Endothelial cell (in vitro differentiated cells): ENCODE data around the gene CSNK2A2. TPM values are rescaled to one million over a fixed set of nuclear protein-coding genes. Genes with fewer than 3 reads are reported as not detected.

ENCODE experiments used
- DNase-seq: peaks from one replicate; pipeline ENCODE4 v3.0.0; 2021; ENCODE audit warnings: low spot score
- H3K27ac Mint-ChIP-seq: one replicate; pipeline ENCODE4 v1.8.0; 2021; ENCODE audit warnings: mixed read lengths, inconsistent platforms; ENCODE audit not compliant: unreplicated experiment
- H3K27me3 Mint-ChIP-seq: one replicate; pipeline ENCODE4 v1.8.0; 2021; ENCODE audit warnings: mild to moderate bottlenecking, moderate library complexity, mixed read lengths, inconsistent platforms; ENCODE audit not compliant: unreplicated experiment
- H3K36me3 Mint-ChIP-seq: one replicate; pipeline ENCODE4 v1.8.0; 2021; ENCODE audit warnings: mild to moderate bottlenecking, low read depth, mixed read lengths, inconsistent platforms; ENCODE audit not compliant: unreplicated experiment
- H3K4me1 Mint-ChIP-seq: one replicate; pipeline ENCODE4 v1.8.0; 2021; ENCODE audit warnings: mild to moderate bottlenecking, mixed read lengths, inconsistent platforms; ENCODE audit not compliant: unreplicated experiment
- H3K4me3 Mint-ChIP-seq: one replicate; pipeline ENCODE4 v1.8.0; 2021; ENCODE audit warnings: mild to moderate bottlenecking, mixed read lengths, inconsistent platforms; ENCODE audit not compliant: unreplicated experiment
- H3K9me3 Mint-ChIP-seq: one replicate; pipeline ENCODE4 v1.8.0; 2021; ENCODE audit warnings: mixed read lengths, inconsistent platforms; ENCODE audit not compliant: unreplicated experiment
- total RNA-seq: library from RNA; stranded (reverse); fragmentation: NEBNext Ultra II Directional; extraction: Animal tissue kit (Norgen Biotek cat#: 25700); gene quantifications from one replicate; pipeline ENCODE4 v1.2.1, GENCODE V29; 2021; ENCODE audit not compliant: unreplicated experiment
- TF ChIP-seq, protein P1 (sequence below): fragments of 200-600 bp; sonication (generic); IDR thresholded peaks from one replicate; pipeline ENCODE4 v1.5.0; 2021; ENCODE audit warnings: antibody characterized with exemption; ENCODE audit not compliant: unreplicated experiment

CSNK2A2 gene
- total RNA-seq, 1 donor from 2014 or later: 149 TPM

DNA sequence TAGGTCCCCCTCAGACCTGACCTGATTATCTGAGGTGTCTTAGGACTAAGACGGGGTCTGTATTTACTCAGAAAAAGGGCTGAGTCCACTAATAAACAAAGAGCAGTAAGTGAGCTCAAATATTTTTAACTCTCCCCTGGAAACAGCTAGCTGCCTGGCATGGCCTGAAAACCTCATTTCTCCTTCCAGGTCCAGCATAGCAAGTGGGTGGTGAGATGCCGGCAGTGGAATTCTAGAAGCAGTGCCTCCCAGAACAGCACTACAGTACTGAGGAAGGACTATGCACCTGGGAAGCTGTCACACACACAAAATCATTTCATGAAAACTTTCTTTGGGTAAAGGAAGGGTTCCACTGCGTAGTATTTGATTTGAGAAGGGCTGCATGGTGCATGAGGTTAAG lies 39.2 kb downstream of the CSNK2A2 start:
- H3K36me3 Mint-ChIP-seq: peaks cover 20% of the 10 kb centered on the region
- no peak for DNase-seq
- H3K4me1 Mint-ChIP-seq: peaks cover 24% of the 10 kb centered on the region
- TF ChIP-seq, protein P1, sequence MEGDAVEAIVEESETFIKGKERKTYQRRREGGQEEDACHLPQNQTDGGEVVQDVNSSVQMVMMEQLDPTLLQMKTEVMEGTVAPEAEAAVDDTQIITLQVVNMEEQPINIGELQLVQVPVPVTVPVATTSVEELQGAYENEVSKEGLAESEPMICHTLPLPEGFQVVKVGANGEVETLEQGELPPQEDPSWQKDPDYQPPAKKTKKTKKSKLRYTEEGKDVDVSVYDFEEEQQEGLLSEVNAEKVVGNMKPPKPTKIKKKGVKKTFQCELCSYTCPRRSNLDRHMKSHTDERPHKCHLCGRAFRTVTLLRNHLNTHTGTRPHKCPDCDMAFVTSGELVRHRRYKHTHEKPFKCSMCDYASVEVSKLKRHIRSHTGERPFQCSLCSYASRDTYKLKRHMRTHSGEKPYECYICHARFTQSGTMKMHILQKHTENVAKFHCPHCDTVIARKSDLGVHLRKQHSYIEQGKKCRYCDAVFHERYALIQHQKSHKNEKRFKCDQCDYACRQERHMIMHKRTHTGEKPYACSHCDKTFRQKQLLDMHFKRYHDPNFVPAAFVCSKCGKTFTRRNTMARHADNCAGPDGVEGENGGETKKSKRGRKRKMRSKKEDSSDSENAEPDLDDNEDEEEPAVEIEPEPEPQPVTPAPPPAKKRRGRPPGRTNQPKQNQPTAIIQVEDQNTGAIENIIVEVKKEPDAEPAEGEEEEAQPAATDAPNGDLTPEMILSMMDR: no peak
- H3K27me3 Mint-ChIP-seq: peaks cover 2% of the 10 kb centered on the region
- no peaks in the 10 kb centered on the region for H3K9me3 Mint-ChIP-seq
- H3K4me3 Mint-ChIP-seq: no peak overlapping the region
- no peak overlapping the region for H3K27ac Mint-ChIP-seq

DNA sequence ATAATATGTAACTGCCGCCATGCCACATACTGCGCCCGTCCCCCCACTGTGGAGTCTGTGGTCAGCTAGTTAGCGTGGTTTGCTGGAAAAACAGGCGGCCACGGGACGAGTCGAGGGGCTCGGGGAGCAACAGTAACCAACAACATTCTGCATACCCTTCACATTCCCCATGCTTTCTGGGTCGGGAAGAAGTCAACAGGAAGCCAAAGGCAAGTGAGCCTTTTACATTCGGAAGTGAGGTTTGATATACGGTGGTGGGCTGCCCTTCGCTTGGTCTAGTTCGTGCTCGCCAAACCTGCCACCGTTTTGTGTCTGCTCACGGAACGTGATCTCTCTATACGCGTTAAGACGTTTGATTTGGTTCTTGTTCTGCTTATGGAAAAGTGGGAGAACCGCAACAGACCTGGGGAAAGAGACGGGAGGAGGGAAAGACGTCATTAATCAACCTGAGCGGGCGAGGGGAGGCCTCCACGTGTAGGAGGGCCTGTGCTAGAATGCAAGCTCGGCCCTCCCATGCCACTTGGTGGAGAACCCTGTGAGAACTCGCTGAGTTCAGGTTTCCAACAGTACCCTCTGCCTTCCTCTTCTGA lies 39.9 kb downstream of the CSNK2A2 start:
- Mint-ChIP-seq H3K4me1 (peaks cover 18% of the 10 kb centered on the region), H3K9me3 (no peaks in the 10 kb centered on the region), H3K27ac (no peak overlapping the region), H3K27me3 (peaks cover 2% of the 10 kb centered on the region), H3K36me3 (peaks cover 15% of the 10 kb centered on the region), H3K4me3 (peak overlapping the region; percentile 42)
- DNase-seq: no peak
- TF ChIP-seq, protein P1: no peak

DNA sequence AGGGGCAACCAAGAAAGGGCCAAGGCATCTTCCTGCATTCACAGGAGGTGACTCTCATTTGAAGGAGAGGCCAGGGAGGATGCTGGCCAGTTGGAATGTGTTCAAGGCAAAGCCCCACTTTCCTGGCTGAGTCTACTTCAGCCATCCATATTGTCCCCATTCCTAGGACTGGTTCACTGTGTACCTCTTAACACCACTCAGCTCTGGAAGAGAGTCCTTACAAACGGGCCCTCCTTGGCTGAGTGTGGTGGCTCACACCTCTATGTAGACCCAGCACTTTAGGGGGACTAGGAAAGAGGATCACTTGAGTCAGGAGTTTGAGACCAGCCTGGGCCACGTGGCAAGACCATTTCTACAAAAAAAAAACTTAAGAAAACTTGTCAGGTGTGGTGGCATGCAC lies 40.7 kb downstream of the CSNK2A2 start:
- H3K4me1 Mint-ChIP-seq: peaks cover 12% of the 10 kb centered on the region
- H3K4me3 Mint-ChIP-seq: no peak overlapping the region
- H3K9me3 Mint-ChIP-seq: no peaks in the 10 kb centered on the region

DNA sequence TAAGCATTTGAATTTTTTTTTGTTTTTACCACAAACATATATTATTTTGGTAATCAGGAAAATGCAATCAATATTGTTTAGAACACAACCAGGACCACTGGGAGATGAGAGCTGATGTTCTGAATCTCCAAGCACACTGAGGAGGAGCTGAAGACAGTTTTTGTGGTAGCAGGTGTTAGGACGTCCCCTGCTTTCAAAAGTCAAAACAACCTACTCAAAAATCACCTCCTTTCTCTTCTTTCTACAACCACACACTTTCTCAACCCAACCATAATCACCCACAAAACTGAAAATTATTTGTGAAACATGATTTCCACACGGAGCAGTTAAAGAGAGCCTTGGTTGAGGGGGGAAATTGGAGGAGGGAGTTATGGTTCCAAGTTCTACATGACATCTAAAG lies 42.1 kb downstream of the CSNK2A2 start:
- TF ChIP-seq, protein P1: no peak
- Mint-ChIP-seq H3K4me3 (no peak overlapping the region), H3K27me3 (peaks cover 2% of the 10 kb centered on the region), H3K36me3 (peaks cover 6% of the 10 kb centered on the region), H3K4me1 (peaks cover 10% of the 10 kb centered on the region), H3K27ac (no peak overlapping the region), H3K9me3 (no peaks in the 10 kb centered on the region)
- DNase-seq: no peak

More for the DNA sequence above, 40.7 kb downstream of the CSNK2A2 start:
- TF ChIP-seq, protein P1: no peak
- no peak for DNase-seq
- peaks cover 9% of the 10 kb centered on the region for H3K36me3 Mint-ChIP-seq
- H3K27me3 Mint-ChIP-seq: peaks cover 2% of the 10 kb centered on the region
- no peak overlapping the region for H3K27ac Mint-ChIP-seq

DNA sequence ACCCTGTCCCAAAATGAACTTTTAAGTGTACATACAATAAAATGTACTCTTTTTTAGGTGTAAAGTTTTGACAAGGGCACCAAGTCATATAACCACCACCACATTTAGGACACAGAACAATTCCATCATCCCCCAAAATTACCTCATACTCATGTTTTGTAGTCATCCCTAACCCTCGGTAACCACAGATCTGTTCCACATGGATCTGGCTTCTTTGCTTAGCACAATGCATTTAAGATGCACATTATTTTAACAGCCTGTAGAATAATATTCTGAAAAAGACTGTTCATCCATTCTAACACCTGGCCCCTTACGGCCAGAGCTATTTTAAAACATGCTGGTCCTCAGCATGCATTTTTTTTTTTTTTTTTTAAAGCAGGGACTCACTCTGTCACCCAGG lies 43.6 kb downstream of the CSNK2A2 start:
- H3K27ac Mint-ChIP-seq: no peak overlapping the region
- peaks cover 6% of the 10 kb centered on the region for H3K36me3 Mint-ChIP-seq
- H3K27me3 Mint-ChIP-seq: peaks cover 2% of the 10 kb centered on the region
- H3K4me3 Mint-ChIP-seq: no peak overlapping the region
- peaks cover 5% of the 10 kb centered on the region for H3K4me1 Mint-ChIP-seq
- no peak for DNase-seq
- no peaks in the 10 kb centered on the region for H3K9me3 Mint-ChIP-seq
- TF ChIP-seq, protein P1: no peak
